Body of pancreas (tissue), 4 donors: ENCODE data around the gene CCDC190. TPM values are rescaled to one million over a fixed set of nuclear protein-coding genes. Genes with fewer than 3 reads are reported as not detected.

Experiments
- ATAC-seq: fragments of 150-250 bp; one replicate; pipeline ENCODE4 v1.9.1; 2016
- DNase-seq, 4 donors: peaks; one replicate each; pipeline ENCODE4 v3.0.0-alpha.2; 2019
- H3K27ac ChIP-seq, 4 donors: fragments of 200-600 bp; sonication (generic); 1 replicate in 3 of 4; 2 replicates in 1 of 4; pipeline versions ENCODE4 v1.5.1 to v1.6.1; 2016 to 2019; ENCODE audit warnings: mild to moderate bottlenecking in 1 of 4, mixed read lengths in 1 of 4, moderate library complexity in 1 of 4
- H3K27me3 ChIP-seq, 2 donors: fragments of 200-600 bp; sonication (generic); one replicate each; pipeline ENCODE4 v1.6.0; 2016; ENCODE audit warnings: mild to moderate bottlenecking in 1 of 2
- H3K36me3 ChIP-seq, 2 donors: fragments of 200-600 bp; sonication (generic); replicated peaks in 1 of 2; 2 replicates each; pipeline ENCODE4 v1.5.1; 2016; ENCODE audit warnings: low read depth in 2 of 2; ENCODE audit not compliant: insufficient read depth in 1 of 2
- H3K4me1 ChIP-seq: fragments of 200-600 bp; sonication (generic); one replicate; pipeline ENCODE4 v1.6.0; 2016
- H3K4me3 ChIP-seq, 2 donors: fragments of 200-600 bp; sonication (generic); 1 replicate in 1 of 2; 2 replicates in 1 of 2; pipeline ENCODE4 v1.5.1; 2016 to 2019
- H3K9me3 ChIP-seq, 3 donors: fragments of 200-600 bp; sonication (generic); 1 replicate in 2 of 3; 2 replicates in 1 of 3; pipeline ENCODE4 v1.5.1; 2016
- CTCF ChIP-seq, 7 experiments: fragments of 450-650 bp in 4 of 7; fragments of 200-600 bp in 3 of 7; sonication (generic) in 3 of 7; IDR thresholded peaks; one replicate each; pipeline ENCODE4 v1.5.1; 2016 to 2019; ENCODE audit warnings: antibody characterized with exemption in 7 of 7
- POLR2A ChIP-seq, 3 donors: fragments of 450-650 bp; IDR thresholded peaks; one replicate each; pipeline ENCODE4 v1.6.1; 2016; ENCODE audit warnings: antibody characterized with exemption in 3 of 3, mild to moderate bottlenecking in 2 of 3
- WGBS, 2 donors: methylation state at CpG; one replicate each; pipeline ENCODE4 v1.1.5; 2017; 5-methylcytosine and 5-hydroxymethylcytosine counted together
- intact Hi-C: fragments of 100-400 bp; cut with DNase I; formaldehyde crosslinking; loops from one replicate; pipeline ENCODE4 v1.15.1; 2023
- total RNA-seq, 2 donors: library from RNA; depleted of rRNA; stranded (reverse); fragments of >200 nt; gene quantifications; one replicate each; pipeline ENCODE4 v1.1.0, GENCODE V29; 2016

The CCDC190 gene
- total RNA-seq, 2 donors from 2014 or later, result not detected

GRCh38 chr1:162902416-162902815 is 41.4 kb upstream of the CCDC190 start:
- Histone ChIP-seq H3K27me3 (no peaks in the 10 kb centered on the region), H3K4me1 (no peaks in the 10 kb centered on the region), H3K27ac (no peak overlapping the region), H3K9me3 (no peaks in the 10 kb centered on the region), H3K4me3 (no peak overlapping the region), H3K36me3 (no peaks in the 10 kb centered on the region)
- WGBS, 2 donors, result 41 to 42% methylated on average over 2 of the region's 2 CpGs
- DNase-seq, result no peak
- no peak for TF ChIP-seq POLR2A (IDR thresholded peaks at IDR 0.05)
- no peak for TF ChIP-seq CTCF (IDR thresholded peaks at IDR 0.05)
- ATAC-seq, result no peak
- intact Hi-C loops, result no loop called here

GRCh38 chr1:162901243-162901642 is 40.3 kb upstream of the CCDC190 start:
- ATAC-seq (no peak), DNase-seq (no peak)
- 59 to 60% methylated on average over 1 of the region's 1 CpG for WGBS, 2 donors
- H3K4me1 ChIP-seq, result no peaks in the 10 kb centered on the region
- H3K27me3 ChIP-seq, result no peaks in the 10 kb centered on the region
- TF ChIP-seq CTCF (IDR thresholded peaks at IDR 0.05) (no peak), POLR2A (IDR thresholded peaks at IDR 0.05) (no peak)
- H3K4me3 ChIP-seq, result no peak overlapping the region
- intact Hi-C loops, result no loop called here
- H3K27ac ChIP-seq, result no peak overlapping the region
- no peaks in the 10 kb centered on the region for H3K36me3 ChIP-seq
- H3K9me3 ChIP-seq, result no peaks in the 10 kb centered on the region

- Histone ChIP-seq H3K9me3 (no peaks in the 10 kb centered on the region), H3K27ac (no peak overlapping the region), H3K4me1 (no peaks in the 10 kb centered on the region), H3K36me3 (no peaks in the 10 kb centered on the region), H3K4me3 (no peak overlapping the region), H3K27me3 (no peaks in the 10 kb centered on the region)
- WGBS, 2 donors, result 69 to 75% methylated on average over 5 of the region's 5 CpGs
- TF ChIP-seq POLR2A (IDR thresholded peaks at IDR 0.05) (no peak), CTCF (IDR thresholded peaks at IDR 0.05) (no peak)
- intact Hi-C loops, result no loop called here
- ATAC-seq, result no peak
- no peak for DNase-seq
Measured at GRCh38 chr1:162899422-162900146, 38.6 kb upstream of the CCDC190 start.

GRCh38 chr1:162893612-162893908 is 32.6 kb upstream of the CCDC190 start:
- TF ChIP-seq CTCF (IDR thresholded peaks at IDR 0.05) (no peak), POLR2A (IDR thresholded peaks at IDR 0.05) (no peak)
- ATAC-seq (no peak), DNase-seq (no peak)
- no peaks in the 10 kb centered on the region for H3K36me3 ChIP-seq
- intact Hi-C loops, result no loop called here
- H3K9me3 ChIP-seq, result no peaks in the 10 kb centered on the region
- H3K4me3 ChIP-seq, result no peak overlapping the region
- H3K27me3 ChIP-seq, result no peaks in the 10 kb centered on the region
- no peaks in the 10 kb centered on the region for H3K4me1 ChIP-seq
- H3K27ac ChIP-seq, result no peak overlapping the region

GRCh38 chr1:162892906-162893611 is 32.1 kb upstream of the CCDC190 start:
- intact Hi-C loops, result no loop called here
- no peak for ATAC-seq
- H3K9me3 ChIP-seq, result no peaks in the 10 kb centered on the region
- no peaks in the 10 kb centered on the region for H3K4me1 ChIP-seq
- H3K27me3 ChIP-seq, result no peaks in the 10 kb centered on the region
- WGBS, 2 donors, result 31 to 38% methylated on average over 5 of the region's 5 CpGs
- no peak overlapping the region for H3K27ac ChIP-seq
- no peak overlapping the region for H3K4me3 ChIP-seq
- DNase-seq, result no peak
- TF ChIP-seq CTCF (IDR thresholded peaks at IDR 0.05) (no peak), POLR2A (IDR thresholded peaks at IDR 0.05) (no peak)
- H3K36me3 ChIP-seq, result no peaks in the 10 kb centered on the region
